ENCODE results near the gene NUMB.

NUMB gene

GRCh38 chr14:73383356-73383755 lies 75.0 kb downstream of the NUMB start:
- DNase-seq (ENCODE audit: low read depth), result no peak
- no peak overlapping the region for H3K4me3 ChIP-seq (ENCODE audit: low read depth, low read length)
- no peak for TF ChIP-seq CTCF (conservative IDR thresholded peaks at IDR 0.05; ENCODE audit: low read depth, low read length)

GRCh38 chr14:73381380-73382013 lies 76.8 kb downstream of the NUMB start:
- no peak for DNase-seq (ENCODE audit: low read depth)
- TF ChIP-seq CTCF (conservative IDR thresholded peaks at IDR 0.05; ENCODE audit: low read depth, low read length), result no peak
- H3K4me3 ChIP-seq (ENCODE audit: low read depth, low read length), result no peak overlapping the region

GRCh38 chr14:73376585-73376984 lies 81.8 kb downstream of the NUMB start:
- no peak overlapping the region for H3K4me3 ChIP-seq (ENCODE audit: low read depth, low read length)
- no peak for TF ChIP-seq CTCF (conservative IDR thresholded peaks at IDR 0.05; ENCODE audit: low read depth, low read length)
- no peak for DNase-seq (ENCODE audit: low read depth)

GRCh38 chr14:73375861-73376260 lies 82.5 kb downstream of the NUMB start:
- no peak for TF ChIP-seq CTCF (conservative IDR thresholded peaks at IDR 0.05; ENCODE audit: low read depth, low read length)
- no peak for DNase-seq (ENCODE audit: low read depth)

GRCh38 chr14:73374218-73374617 lies 84.1 kb downstream of the NUMB start:
- TF ChIP-seq CTCF (conservative IDR thresholded peaks at IDR 0.05; ENCODE audit: low read depth, low read length), result no peak
- DNase-seq (ENCODE audit: low read depth), result no peak
- no peak overlapping the region for H3K4me3 ChIP-seq (ENCODE audit: low read depth, low read length)

More at GRCh38 chr14:73375861-73376260, 82.5 kb downstream of the NUMB start:
- H3K4me3 ChIP-seq (ENCODE audit: low read depth, low read length), result no peak overlapping the region

- no peak for TF ChIP-seq CTCF (conservative IDR thresholded peaks at IDR 0.05; ENCODE audit: low read depth, low read length)
- DNase-seq (ENCODE audit: low read depth), result no peak
- no peak overlapping the region for H3K4me3 ChIP-seq (ENCODE audit: low read depth, low read length)
These were observed 85.8 kb downstream of the NUMB start for GRCh38 chr14:73372529-73372928.

GRCh38 chr14:73370561-73370960 lies 87.8 kb downstream of the NUMB start:
- DNase-seq (ENCODE audit: low read depth), result no peak
- TF ChIP-seq CTCF (conservative IDR thresholded peaks at IDR 0.05; ENCODE audit: low read depth, low read length), result no peak
- H3K4me3 ChIP-seq (ENCODE audit: low read depth, low read length), result no peak overlapping the region
